ENCODE measurements around the gene EIF4A3.
"Not testable (repeated sequence)": the region's sequence is repeated elsewhere in the genome, so short reads cannot be mapped to it uniquely, and the experiment has no call there.

EIF4A3 gene

DNA sequence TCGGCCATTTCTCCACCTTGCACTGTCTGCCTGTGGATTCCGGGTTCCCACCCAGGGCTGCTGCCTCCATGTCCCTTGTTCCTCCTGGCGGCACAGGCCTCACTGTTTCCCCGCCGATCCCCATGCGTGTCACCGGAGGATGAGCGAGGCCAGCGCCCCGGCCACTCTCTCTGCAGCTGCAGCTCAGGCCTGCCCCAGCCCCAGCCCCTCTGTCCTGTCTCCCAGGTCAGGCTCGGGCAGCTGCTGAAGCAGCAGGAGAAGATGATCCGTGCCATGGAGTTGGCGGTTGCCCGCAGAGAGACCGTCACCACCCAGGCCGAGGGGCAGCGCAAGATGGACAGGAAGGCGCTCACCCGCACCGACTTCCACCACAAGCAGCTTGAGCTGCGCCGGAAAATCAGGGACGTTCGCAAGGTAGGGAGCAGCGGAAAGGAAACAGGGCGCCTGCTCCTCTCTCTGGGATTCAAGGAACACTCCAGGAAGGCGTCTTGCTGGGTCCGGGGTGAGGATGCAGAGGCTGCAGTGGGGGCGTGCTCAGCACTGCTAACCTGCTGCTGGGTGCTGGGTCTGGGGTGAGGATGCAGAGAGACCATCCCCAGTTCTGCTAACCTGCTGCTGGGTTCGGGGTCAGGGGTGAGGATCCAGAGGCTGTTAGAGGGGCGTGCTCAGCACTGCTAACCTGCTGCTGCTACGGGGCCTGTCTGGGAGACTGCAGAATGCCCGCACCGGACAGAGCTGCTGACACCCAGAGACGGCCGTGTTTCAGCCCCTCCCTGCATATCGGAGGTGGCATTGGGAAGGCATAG is 51.7 kb downstream of the EIF4A3 start:
- in situ Hi-C loops (cut with MboI; ENCODE audit: low sequenced_read_pairs, unreplicated experiment) = no loop called here
- no peak for DNase-seq (ENCODE audit: low spot score)
- TF ChIP-seq, protein P1, sequence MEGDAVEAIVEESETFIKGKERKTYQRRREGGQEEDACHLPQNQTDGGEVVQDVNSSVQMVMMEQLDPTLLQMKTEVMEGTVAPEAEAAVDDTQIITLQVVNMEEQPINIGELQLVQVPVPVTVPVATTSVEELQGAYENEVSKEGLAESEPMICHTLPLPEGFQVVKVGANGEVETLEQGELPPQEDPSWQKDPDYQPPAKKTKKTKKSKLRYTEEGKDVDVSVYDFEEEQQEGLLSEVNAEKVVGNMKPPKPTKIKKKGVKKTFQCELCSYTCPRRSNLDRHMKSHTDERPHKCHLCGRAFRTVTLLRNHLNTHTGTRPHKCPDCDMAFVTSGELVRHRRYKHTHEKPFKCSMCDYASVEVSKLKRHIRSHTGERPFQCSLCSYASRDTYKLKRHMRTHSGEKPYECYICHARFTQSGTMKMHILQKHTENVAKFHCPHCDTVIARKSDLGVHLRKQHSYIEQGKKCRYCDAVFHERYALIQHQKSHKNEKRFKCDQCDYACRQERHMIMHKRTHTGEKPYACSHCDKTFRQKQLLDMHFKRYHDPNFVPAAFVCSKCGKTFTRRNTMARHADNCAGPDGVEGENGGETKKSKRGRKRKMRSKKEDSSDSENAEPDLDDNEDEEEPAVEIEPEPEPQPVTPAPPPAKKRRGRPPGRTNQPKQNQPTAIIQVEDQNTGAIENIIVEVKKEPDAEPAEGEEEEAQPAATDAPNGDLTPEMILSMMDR (IDR thresholded peaks at IDR 0.05; ENCODE audit: borderline replicate concordance, control extremely low read depth, extremely low read depth, insufficient read depth, missing control alignments) = no peak

DNA sequence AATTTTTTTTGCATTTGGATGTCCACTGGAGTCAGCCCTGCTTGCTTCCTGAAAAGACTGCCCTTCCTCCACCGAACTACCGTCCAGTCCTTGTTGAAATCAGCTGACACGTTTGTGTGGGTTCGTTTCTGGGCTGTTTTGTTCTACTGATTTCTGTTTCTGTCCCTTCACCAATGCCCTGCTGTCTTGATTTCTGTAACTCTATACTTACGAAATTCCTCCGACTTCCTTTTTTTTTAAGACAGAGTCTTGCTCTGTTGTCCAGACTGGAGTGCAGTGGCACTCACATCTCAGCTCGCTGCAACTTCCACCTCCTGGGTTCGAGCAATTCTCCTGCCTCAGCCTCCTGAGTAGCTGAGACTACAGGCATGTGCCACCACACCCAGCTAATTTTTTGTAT is 54.0 kb downstream of the EIF4A3 start:
- no peak for DNase-seq (ENCODE audit: low spot score)
- in situ Hi-C loops (cut with MboI; ENCODE audit: low sequenced_read_pairs, unreplicated experiment) = no loop called here
- TF ChIP-seq, protein P1 (IDR thresholded peaks at IDR 0.05; ENCODE audit: borderline replicate concordance, control extremely low read depth, extremely low read depth, insufficient read depth, missing control alignments) = no peak

DNA sequence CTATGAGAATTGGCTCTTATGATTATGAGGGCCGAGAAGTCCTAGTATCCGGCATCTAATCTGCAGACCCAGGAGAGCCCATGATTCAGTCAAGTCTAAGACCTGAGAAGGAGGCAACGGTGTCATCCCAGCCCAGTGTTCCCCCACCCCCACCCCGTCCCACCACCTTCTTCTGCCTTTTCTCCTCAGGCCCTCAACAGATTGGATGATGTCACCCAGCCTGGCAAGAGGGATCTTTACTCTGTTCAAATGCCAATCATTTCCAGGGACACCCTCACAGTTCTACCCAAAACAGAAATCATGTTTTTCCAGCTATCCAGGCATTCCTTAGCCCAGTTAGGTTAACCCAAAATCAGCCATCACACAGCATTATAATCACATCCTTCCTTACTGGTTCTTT is 55.6 kb downstream of the EIF4A3 start:
- TF ChIP-seq, protein P1 (IDR thresholded peaks at IDR 0.05; ENCODE audit: borderline replicate concordance, control extremely low read depth, extremely low read depth, insufficient read depth, missing control alignments) = no peak
- in situ Hi-C loops (cut with MboI; ENCODE audit: low sequenced_read_pairs, unreplicated experiment) = no loop called here
- no peak for DNase-seq (ENCODE audit: low spot score)

DNA sequence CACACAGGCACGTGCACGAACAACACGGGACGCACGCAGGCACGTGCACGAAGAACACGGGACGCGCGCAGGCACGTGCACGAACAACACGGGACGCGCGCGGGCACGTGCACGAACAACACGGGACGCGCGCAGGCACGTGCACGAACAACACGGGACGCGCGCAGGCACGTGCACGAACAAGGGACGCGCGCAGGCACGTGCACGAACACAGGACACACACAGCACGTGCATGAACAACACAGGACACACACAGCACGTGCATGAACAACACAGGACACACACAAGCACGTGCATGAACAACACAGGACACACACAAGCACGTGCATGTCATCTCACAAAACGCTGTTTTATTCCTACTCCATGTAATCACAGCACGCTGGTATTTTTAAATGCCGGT is 56.8 kb downstream of the EIF4A3 start:
- in situ Hi-C loops (cut with MboI; ENCODE audit: low sequenced_read_pairs, unreplicated experiment) = not testable (repeated sequence)

DNA sequence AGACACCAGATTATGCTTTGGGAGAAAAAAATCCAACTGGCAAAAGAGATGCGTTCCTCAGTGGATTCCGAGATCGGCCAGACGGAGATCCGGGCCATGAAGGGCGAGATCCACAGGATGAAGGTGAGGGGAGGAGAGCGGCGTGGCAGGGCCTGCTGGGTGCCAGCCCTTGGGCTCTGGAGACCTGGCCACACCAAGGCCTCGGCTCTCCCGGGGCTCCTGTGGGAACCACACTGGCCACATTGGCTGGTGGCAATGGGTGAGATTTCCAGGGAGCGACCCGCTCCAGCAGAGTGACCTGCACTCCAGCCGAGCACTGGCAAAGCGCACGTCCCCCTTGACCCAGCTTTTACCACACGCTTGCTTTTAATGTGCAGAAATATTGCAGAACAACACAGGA is 57.2 kb downstream of the EIF4A3 start:
- in situ Hi-C loops (cut with MboI; ENCODE audit: low sequenced_read_pairs, unreplicated experiment) = no loop called here
- DNase-seq (ENCODE audit: low spot score) = no peak
- TF ChIP-seq, protein P1 (IDR thresholded peaks at IDR 0.05; ENCODE audit: borderline replicate concordance, control extremely low read depth, extremely low read depth, insufficient read depth, missing control alignments) = no peak

More for the DNA sequence above, 56.8 kb downstream of the EIF4A3 start:
- not testable (repeated sequence) for DNase-seq (ENCODE audit: low spot score)

DNA sequence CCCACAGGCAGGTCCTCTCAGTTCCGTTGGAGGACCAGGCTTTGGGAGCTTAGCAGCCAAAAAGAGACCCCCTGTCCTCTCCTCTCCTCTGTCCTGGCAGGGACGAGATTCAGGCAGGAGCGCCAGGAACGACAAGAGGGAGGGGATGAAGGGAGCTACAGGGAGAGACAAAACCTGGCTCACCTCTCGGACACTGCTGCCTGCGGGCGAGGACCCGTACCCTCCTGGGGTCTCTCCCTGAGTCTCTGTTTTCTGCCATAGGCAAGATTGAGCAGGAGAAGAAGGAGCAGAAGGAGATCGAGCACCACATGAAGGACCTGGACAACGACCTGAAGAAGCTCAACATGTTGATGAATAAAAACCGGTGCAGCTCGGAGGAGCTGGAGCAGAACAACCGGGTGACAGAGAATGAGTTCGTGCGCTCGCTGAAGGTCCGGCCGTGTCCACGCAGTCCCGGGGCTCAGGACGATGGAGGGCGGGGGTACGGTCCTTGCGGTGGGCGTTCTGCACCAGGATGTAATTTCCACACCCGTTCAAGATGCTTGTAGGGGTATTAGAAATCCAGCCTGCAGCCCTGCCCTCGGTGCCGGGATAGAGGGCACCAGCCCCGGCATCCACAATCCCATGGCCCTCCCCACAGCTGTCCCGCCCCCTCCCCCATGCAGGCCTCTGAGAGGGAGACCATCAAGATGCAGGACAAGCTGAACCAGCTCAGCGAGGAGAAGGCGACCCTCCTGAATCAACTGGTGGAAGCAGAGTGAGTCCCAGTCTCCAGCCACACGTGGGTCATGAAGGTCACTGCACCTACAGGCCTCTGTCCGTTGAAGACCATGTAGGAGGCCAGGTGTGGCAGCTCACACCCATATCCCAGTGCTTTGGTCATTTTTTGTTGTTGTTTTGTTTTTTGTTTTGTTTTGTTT is 59.3 kb downstream of the EIF4A3 start:
- in situ Hi-C loops (cut with MboI; ENCODE audit: low sequenced_read_pairs, unreplicated experiment) = no loop called here
- TF ChIP-seq, protein P1 (IDR thresholded peaks at IDR 0.05; ENCODE audit: borderline replicate concordance, control extremely low read depth, extremely low read depth, insufficient read depth, missing control alignments) = no peak
- no peak for DNase-seq (ENCODE audit: low spot score)

DNA sequence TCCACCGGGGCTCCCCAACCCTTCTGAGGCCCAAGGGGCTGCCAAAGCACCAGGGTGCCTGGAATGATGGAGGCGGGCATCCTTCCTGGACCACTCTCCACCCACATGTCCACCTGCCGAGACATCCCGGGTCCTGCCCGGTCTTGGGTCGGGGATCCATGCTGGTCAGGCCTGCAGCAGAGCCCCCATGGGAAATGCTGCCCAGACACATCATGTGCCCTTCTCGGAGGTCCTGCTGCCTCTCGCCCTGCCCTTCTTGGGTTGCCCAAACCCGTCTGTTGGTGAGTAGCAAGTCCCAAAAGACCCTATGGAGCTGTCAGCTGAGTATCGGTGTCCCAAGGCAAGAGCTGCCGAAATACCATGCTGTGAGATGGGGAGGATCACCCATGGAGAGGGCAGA is 60.3 kb downstream of the EIF4A3 start:
- TF ChIP-seq, protein P1 (IDR thresholded peaks at IDR 0.05; ENCODE audit: borderline replicate concordance, control extremely low read depth, extremely low read depth, insufficient read depth, missing control alignments) = no peak
- DNase-seq (ENCODE audit: low spot score) = no peak
- in situ Hi-C loops (cut with MboI; ENCODE audit: low sequenced_read_pairs, unreplicated experiment) = no loop called here

Measured in GM13976 (cell line).